Bronchus fibroblast of lung (primary cell): Measurements from ENCODE around the gene PLXNA2. TPM values are rescaled to one million over a fixed set of nuclear protein-coding genes. Genes with fewer than 3 reads are reported as not detected.

Source experiments
- total RNA-seq: library from RNA; depleted of rRNA; stranded (reverse); fragments of >200 nt; gene quantifications from 2 replicates; pipeline ENCODE4 v1.2.3, GENCODE V29; 2015

PLXNA2 gene, protein sequence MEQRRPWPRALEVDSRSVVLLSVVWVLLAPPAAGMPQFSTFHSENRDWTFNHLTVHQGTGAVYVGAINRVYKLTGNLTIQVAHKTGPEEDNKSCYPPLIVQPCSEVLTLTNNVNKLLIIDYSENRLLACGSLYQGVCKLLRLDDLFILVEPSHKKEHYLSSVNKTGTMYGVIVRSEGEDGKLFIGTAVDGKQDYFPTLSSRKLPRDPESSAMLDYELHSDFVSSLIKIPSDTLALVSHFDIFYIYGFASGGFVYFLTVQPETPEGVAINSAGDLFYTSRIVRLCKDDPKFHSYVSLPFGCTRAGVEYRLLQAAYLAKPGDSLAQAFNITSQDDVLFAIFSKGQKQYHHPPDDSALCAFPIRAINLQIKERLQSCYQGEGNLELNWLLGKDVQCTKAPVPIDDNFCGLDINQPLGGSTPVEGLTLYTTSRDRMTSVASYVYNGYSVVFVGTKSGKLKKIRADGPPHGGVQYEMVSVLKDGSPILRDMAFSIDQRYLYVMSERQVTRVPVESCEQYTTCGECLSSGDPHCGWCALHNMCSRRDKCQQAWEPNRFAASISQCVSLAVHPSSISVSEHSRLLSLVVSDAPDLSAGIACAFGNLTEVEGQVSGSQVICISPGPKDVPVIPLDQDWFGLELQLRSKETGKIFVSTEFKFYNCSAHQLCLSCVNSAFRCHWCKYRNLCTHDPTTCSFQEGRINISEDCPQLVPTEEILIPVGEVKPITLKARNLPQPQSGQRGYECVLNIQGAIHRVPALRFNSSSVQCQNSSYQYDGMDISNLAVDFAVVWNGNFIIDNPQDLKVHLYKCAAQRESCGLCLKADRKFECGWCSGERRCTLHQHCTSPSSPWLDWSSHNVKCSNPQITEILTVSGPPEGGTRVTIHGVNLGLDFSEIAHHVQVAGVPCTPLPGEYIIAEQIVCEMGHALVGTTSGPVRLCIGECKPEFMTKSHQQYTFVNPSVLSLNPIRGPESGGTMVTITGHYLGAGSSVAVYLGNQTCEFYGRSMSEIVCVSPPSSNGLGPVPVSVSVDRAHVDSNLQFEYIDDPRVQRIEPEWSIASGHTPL (N-terminal part only)
- 5.5 and 6.2 TPM in 2 replicates for total RNA-seq

DNA sequence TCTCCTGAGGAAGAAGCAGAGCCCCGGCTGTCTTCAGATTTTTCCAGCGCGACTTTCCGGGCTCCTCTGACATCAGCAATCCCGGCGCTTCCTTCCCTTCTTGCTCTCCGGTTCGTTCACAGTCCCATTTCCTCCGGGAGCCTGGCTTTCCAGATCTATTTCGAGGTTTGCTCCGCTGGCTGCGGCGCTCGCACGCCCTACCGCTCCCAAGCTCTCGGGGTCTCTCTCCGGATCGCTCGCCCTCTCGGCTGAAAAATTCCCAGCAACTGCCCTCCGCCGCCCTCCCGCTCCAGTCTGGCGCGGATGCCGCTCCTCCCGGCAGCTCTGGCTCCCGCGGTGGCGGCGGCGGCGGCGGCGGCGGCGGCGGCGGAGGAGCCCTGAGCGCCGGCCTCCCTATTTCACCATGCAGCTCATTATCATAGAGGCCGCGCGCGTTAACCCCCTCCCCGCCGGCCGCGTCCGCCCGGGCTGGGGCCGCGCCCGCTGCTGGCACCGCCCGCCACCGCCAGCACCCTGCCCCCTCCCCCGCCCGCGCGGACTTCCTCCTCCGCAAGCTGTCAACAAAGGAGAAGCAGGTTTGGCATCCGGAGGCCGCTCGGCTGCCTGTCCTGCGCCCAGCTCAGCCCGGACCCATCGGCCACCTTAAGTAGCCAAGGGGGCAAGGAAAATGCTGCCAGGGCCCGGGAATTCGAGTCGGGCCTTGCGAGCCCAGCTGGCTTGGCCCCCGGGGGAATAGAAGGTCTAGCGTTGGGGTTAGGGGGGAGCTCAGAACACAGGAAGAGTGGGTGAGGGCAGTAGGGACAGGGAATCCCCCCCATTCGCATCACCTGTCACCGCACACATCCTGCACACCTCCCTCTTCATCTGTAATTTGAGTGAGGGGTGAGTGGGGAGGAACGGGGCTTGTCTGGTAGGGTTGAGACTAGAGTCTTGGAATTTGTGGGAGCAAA lies at the start of gene PLXNA2:
Gene PLXNA2, minus strand, starts transcription at position 418 of the 950 bp plus-strand sequence. CDS start 26,462 bp downstream, outside the sequence.

